ENCODE measurements around the gene MAPT. TPM values are rescaled to one million over a fixed set of nuclear protein-coding genes. Genes with fewer than 3 reads are reported as not detected.
A peak's percentile ranks its signal among the peaks of the same experiment; 100 is the strongest.

MAPT gene
- total RNA-seq, 8 experiments from 2014 or later = 1.7 to 159 (median 84.5) TPM

DNA sequence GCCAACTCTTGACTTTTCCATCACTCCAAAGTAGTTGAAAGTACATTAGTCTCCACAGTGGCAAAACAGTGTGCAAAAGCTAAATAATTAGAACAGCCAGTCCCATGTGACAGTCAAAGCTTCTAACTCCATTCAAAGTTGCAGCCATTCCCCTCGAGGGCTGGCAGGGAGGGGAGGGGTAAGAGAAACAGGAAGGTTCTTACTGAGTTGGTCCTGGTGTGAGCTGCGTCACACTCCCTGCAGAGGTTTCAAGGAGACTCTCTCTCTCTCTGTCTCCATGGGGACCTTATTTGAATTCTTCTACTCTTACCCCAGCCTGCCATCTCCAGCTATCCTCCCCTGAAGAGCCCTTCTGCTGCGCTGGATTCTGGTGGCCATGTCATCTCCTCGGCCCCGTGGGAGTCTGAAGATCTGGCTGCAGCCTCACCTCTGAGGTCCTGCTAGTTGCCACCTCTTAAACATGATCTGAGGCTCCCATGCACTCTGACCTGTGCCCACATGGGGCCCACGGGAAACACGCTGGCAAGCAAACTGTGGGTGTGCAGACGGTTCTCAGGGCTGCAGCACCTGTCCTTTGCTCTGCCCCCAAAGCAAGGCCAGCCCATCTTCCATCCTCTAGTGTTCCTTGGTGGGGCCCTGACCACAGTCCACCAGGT, 81.4 kb downstream of the MAPT start:
- in situ Hi-C loops (cut with MboI; ENCODE audit: low pct_unique_long_range_greater_than_20kb in 2 of 9, low sequenced_read_pairs in 9 of 9, unreplicated experiment in 9 of 9) = no loop called here
- Histone ChIP-seq H3K4me1 (replicated peaks in 1 of 2) (peaks cover 0 to 10% of the 10 kb centered on the region in 2 donors), H3K27ac (no peak overlapping the region), H3K4me3 (no peak overlapping the region)
- WGBS, 10 experiments = 17 to 88% (median 33%) methylated on average over 1 to 5 of the region's 8 CpGs; no CpG with 5 or more reads in 4 of the 10 experiments
- peak in 1 of 8 experiments; percentile 31 for ATAC-seq (replicated peaks in 6 of 8)

DNA sequence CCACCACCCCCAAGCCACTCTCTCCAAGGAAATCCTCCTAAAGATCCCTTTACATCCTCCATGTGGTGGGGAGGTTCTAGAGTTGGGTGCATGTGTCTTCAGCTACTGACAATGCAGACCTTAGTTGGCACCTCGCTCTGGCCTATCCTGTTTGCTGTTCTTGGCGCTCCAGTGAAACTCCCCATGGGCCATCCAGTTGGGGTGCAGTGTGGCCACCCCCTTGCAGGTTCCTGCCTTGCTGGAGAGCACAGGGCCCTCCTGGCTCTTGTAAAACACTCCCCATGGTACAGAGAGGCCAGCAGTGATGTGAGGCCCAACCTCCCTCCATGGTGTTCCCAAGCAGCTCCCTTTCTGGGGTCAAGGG, 82.0 kb downstream of the MAPT start:
- Histone ChIP-seq H3K4me3 (no peak overlapping the region), H3K4me1 (replicated peaks in 1 of 2) (peaks cover 0 to 10% of the 10 kb centered on the region in 2 donors), H3K27ac (no peak overlapping the region)
- ATAC-seq (replicated peaks in 6 of 8) = no peak
- in situ Hi-C loops (cut with MboI; ENCODE audit: low pct_unique_long_range_greater_than_20kb in 2 of 9, low sequenced_read_pairs in 9 of 9, unreplicated experiment in 9 of 9) = no loop called here
- 100% methylated on average over 2 of the region's 2 CpGs; no CpG with 5 or more reads in 9 of the 10 experiments for WGBS, 10 experiments

DNA sequence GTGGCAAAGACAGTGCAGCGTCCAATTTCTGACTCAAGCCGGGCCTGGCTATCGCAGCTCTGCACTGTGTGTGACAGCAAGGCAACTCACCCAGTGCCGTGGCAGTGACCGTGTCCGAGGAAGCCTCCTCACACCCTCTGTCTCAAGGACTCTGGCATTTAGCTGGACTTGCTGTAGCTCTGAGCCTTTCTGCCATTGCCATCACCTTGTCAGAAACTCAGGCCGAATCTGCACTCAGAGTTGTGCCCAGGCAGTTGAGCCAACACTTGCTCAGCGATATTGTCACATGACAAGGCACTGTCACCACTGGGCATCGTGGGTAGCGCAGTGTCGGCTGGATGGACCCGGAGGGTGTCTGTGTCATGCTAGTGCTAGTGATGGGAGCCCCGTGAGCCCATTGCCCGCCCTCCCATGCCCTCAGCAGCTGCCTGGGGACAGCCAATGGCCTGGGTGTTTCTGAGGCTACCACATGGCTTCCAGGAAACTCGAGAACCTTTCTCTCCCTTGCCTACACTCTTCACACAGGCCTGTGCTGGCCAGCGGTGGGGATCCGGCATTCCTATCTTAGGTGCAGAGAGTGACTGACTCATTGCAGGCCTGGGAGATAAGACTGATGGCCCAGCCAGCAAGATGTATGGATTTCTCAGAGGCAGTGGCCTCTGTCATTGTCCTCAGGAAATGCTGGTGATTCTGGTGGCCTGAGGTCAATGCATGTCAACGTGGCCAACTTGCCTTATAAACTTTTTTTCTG, 82.6 kb downstream of the MAPT start:
- no peak overlapping the region for H3K27ac ChIP-seq
- in situ Hi-C loops (cut with MboI; ENCODE audit: low pct_unique_long_range_greater_than_20kb in 2 of 9, low sequenced_read_pairs in 9 of 9, unreplicated experiment in 9 of 9) = no loop called here
- H3K4me3 ChIP-seq = no peak overlapping the region
- peaks cover 0 to 10% of the 10 kb centered on the region in 2 donors for H3K4me1 ChIP-seq (replicated peaks in 1 of 2)
- no peak for ATAC-seq (replicated peaks in 6 of 8)
- WGBS, 10 experiments = 17 to 100% (median 76%) methylated on average over 1 to 9 of the region's 18 CpGs; no CpG with 5 or more reads in 2 of the 10 experiments

DNA sequence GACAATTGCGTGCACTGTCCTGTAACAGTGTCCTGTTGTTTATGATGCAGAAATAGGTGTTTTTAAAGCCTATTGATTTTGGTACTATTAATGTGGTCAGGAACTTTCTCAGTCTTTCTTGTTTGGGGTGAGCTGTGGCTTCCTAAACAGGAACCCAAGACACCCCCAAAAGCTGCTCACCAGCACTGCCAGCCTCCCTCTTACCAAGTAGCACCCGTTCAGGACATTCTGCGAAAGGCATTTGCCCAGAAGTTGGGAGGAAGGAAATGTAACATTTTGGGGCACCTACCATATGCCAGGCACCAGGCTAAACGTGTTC, 83.1 kb downstream of the MAPT start:
- Histone ChIP-seq H3K4me3 (no peak overlapping the region), H3K4me1 (replicated peaks in 1 of 2) (peaks cover 0 to 10% of the 10 kb centered on the region in 2 donors), H3K27ac (no peak overlapping the region)
- no peak for ATAC-seq (replicated peaks in 6 of 8)
- in situ Hi-C loops (cut with MboI; ENCODE audit: low pct_unique_long_range_greater_than_20kb in 2 of 9, low sequenced_read_pairs in 9 of 9, unreplicated experiment in 9 of 9) = no loop called here
- WGBS, 10 experiments = 0 to 100% (median 80%) methylated on average over 1 to 4 of the region's 4 CpGs; no CpG with 5 or more reads in 1 of the 10 experiments

DNA sequence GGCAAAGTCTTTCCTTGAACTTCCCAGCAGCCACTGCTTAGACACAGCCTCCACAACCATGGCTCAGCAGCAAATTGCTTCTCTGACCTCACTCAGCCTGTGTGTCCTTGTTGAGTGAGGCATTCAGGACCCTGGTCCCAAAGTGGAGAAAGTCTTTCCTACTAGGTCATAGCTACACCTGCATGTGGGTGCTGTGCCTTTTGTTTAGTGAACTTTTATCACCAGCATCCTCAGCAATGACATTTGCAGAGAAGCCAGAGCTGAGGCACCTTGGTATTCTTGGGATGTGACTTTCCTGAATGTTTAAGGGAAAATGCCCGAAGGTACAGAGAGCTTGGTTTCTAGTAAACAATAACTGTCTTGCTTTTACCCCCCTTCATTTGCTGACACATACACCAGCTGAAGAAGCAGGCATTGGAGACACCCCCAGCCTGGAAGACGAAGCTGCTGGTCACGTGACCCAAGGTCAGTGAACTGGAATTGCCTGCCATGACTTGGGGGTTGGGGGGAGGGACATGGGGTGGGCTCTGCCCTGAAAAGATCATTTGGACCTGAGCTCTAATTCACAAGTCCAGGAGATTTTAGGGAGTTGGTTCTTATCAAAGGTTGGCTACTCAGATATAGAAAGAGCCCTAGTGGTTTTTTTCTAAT, 83.7 kb downstream of the MAPT start:
- in situ Hi-C loops (cut with MboI; ENCODE audit: low pct_unique_long_range_greater_than_20kb in 2 of 9, low sequenced_read_pairs in 9 of 9, unreplicated experiment in 9 of 9) = no loop called here
- Histone ChIP-seq H3K27ac (no peak overlapping the region), H3K4me1 (replicated peaks in 1 of 2) (peaks cover 0 to 10% of the 10 kb centered on the region in 2 donors), H3K4me3 (no peak overlapping the region)
- 33 to 90% (median 80%) methylated on average over 1 to 2 of the region's 3 CpGs; no CpG with 5 or more reads in 7 of the 10 experiments for WGBS, 10 experiments
- ATAC-seq (replicated peaks in 6 of 8) = no peak

DNA sequence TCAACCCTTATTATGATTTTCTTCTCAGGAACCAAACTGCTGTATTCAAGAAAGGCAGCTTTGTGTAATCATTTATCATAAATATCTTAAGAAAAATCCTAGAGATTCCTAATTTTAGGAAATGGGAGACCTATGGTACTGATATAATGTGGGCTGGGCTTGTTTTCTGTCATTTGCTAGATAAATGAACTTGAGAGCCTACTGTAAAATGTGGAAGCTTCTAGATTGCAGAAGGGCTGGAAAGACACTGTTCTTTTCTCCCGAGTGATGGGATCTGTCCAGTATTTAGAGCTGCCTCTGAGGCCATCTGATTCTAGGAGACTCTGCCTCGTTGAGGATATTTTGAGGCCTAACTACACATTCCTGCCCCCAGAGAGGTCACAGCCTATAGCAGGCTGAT, 84.8 kb downstream of the MAPT start:
- in situ Hi-C loops (cut with MboI; ENCODE audit: low pct_unique_long_range_greater_than_20kb in 2 of 9, low sequenced_read_pairs in 9 of 9, unreplicated experiment in 9 of 9) = no loop called here
- Histone ChIP-seq H3K4me3 (no peak overlapping the region), H3K4me1 (replicated peaks in 1 of 2) (peaks cover 0 to 13% of the 10 kb centered on the region in 2 donors), H3K27ac (no peak overlapping the region)
- no peak for ATAC-seq (replicated peaks in 6 of 8)
- WGBS, 10 experiments = 0 to 83% (median 31%) methylated on average over 1 to 2 of the region's 2 CpGs; no CpG with 5 or more reads in 2 of the 10 experiments

DNA sequence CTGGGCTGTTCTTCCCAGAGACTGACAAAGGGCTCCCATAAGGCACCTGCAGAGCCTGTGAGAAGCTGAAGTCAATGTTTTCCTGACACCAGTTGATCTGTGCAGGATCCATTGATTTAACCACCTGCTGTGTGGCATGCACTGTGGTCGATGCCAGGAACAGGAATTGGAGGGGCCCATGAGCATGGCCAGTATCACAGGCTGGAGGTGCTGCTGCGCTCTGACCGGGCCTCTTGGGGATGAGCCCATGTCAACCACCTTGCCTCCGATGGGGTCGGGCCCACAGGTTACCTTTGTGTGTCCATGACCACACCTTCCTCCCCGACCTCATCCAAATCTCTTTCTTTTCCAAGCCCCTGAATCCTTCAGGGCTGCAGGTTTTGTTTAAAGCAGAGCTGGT, 86.5 kb downstream of the MAPT start:
- Histone ChIP-seq H3K4me1 (replicated peaks in 1 of 2) (peaks cover 0 to 13% of the 10 kb centered on the region in 2 donors), H3K4me3 (no peak overlapping the region), H3K27ac (no peak overlapping the region)
- in situ Hi-C loops (cut with MboI; ENCODE audit: low pct_unique_long_range_greater_than_20kb in 2 of 9, low sequenced_read_pairs in 9 of 9, unreplicated experiment in 9 of 9) = no loop called here
- 29 to 100% (median 79%) methylated on average over 1 to 5 of the region's 6 CpGs; no CpG with 5 or more reads in 4 of the 10 experiments for WGBS, 10 experiments
- no peak for ATAC-seq (replicated peaks in 6 of 8)

DNA sequence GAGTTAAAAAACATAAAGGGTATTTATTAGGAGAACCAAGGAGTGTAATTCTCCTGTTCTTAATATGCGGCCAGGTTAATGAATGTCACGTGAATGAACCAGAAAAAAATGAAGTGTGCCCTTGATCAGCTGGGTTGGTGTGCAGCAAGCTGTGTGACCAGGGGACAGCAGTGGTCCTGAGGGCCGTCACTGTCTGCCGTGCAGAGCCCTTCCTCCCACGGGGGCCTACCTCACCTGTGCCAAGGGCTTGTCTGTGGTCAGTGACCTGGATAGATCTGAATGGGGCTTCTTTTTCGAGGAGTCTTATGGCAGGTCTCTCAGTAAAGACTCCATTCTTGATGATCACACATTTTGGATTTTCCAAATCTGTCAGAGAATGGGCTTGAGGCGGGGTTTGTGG, 87.0 kb downstream of the MAPT start:
- no peak overlapping the region for H3K4me3 ChIP-seq
- peaks cover 0 to 13% of the 10 kb centered on the region in 2 donors for H3K4me1 ChIP-seq (replicated peaks in 1 of 2)
- WGBS, 10 experiments = 39 to 100% (median 79%) methylated on average over 1 to 6 of the region's 7 CpGs; no CpG with 5 or more reads in 1 of the 10 experiments
- ATAC-seq (replicated peaks in 6 of 8) = no peak
- in situ Hi-C loops (cut with MboI; ENCODE audit: low pct_unique_long_range_greater_than_20kb in 2 of 9, low sequenced_read_pairs in 9 of 9, unreplicated experiment in 9 of 9) = no loop called here
- no peak overlapping the region for H3K27ac ChIP-seq

DNA sequence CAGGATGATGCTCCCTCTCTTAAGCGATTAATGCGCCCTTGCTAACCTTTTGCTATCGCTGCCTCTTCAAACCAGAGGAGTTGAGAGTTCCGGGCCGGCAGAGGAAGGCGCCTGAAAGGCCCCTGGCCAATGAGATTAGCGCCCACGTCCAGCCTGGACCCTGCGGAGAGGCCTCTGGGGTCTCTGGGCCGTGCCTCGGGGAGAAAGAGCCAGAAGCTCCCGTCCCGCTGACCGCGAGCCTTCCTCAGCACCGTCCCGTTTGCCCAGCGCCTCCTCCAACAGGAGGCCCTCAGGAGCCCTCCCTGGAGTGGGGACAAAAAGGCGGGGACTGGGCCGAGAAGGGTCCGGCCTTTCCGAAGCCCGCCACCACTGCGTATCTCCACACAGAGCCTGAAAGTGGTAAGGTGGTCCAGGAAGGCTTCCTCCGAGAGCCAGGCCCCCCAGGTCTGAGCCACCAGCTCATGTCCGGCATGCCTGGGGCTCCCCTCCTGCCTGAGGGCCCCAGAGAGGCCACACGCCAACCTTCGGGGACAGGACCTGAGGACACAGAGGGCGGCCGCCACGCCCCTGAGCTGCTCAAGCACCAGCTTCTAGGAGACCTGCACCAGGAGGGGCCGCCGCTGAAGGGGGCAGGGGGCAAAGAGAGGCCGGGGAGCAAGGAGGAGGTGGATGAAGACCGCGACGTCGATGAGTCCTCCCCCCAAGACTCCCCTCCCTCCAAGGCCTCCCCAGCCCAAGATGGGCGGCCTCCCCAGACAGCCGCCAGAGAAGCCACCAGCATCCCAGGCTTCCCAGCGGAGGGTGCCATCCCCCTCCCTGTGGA, 88.6 kb downstream of the MAPT start:
- H3K27ac ChIP-seq = no peak overlapping the region
- peaks cover 0 to 13% of the 10 kb centered on the region in 2 donors for H3K4me1 ChIP-seq (replicated peaks in 1 of 2)
- 84 to 91% (median 88%) methylated on average over 3 to 9 of the region's 41 CpGs; no CpG with 5 or more reads in 6 of the 10 experiments for WGBS, 10 experiments
- in situ Hi-C loops (cut with MboI; ENCODE audit: low pct_unique_long_range_greater_than_20kb in 2 of 9, low sequenced_read_pairs in 9 of 9, unreplicated experiment in 9 of 9) = no loop called here
- H3K4me3 ChIP-seq = no peak overlapping the region
- ATAC-seq (replicated peaks in 6 of 8) = peak in 3 of 8 experiments; percentile 6 to 36 (median 20)

DNA sequence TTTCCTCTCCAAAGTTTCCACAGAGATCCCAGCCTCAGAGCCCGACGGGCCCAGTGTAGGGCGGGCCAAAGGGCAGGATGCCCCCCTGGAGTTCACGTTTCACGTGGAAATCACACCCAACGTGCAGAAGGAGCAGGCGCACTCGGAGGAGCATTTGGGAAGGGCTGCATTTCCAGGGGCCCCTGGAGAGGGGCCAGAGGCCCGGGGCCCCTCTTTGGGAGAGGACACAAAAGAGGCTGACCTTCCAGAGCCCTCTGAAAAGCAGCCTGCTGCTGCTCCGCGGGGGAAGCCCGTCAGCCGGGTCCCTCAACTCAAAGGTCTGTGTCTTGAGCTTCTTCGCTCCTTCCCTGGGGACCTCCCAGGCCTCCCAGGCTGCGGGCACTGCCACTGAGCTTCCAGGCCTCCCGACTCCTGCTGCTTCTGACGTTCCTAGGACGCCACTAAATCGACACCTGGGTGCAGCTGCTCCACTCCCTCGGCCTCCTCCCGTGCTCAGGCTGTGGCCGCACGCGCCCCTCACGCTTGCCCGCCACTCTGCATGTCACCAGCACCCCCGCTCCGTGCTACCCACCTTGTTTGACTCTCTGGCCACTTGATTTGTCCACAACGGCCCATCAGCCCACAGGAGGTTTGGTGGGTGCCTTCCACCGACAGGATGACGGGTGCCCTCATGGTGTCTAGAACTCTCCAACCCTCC, 89.4 kb downstream of the MAPT start:
- Histone ChIP-seq H3K27ac (no peak overlapping the region), H3K4me3 (no peak overlapping the region), H3K4me1 (replicated peaks in 1 of 2) (peaks cover 0 to 13% of the 10 kb centered on the region in 2 donors)
- ATAC-seq (replicated peaks in 6 of 8) = peak in 1 of 8 experiments; percentile 4
- 71 to 88% (median 78%) methylated on average over 6 to 16 of the region's 31 CpGs; no CpG with 5 or more reads in 6 of the 10 experiments for WGBS, 10 experiments
- in situ Hi-C loops (cut with MboI; ENCODE audit: low pct_unique_long_range_greater_than_20kb in 2 of 9, low sequenced_read_pairs in 9 of 9, unreplicated experiment in 9 of 9) = no loop called here

DNA sequence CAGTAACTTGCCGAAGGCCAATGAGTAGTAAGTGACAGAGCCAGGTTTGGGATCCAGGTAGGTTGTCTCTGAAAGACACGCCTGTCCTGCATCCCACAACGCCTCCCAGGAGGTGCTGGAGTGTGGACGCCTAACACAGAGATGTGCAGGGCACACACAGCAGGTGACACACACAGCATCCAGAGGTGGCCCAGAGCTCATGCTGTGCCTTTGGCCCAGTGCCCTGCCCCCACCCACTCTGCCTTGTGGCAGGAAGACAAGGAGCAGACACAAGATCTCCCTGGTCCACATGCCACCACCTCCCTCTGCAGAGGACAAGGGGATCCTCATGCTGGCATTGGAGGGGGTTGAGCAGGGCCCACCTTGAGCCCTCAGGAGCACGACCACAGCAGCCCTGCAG, 90.0 kb downstream of the MAPT start:
- Histone ChIP-seq H3K4me3 (no peak overlapping the region), H3K4me1 (replicated peaks in 1 of 2) (peaks cover 0 to 7% of the 10 kb centered on the region in 2 donors), H3K27ac (no peak overlapping the region)
- in situ Hi-C loops (cut with MboI; ENCODE audit: low pct_unique_long_range_greater_than_20kb in 2 of 9, low sequenced_read_pairs in 9 of 9, unreplicated experiment in 9 of 9) = no loop called here
- ATAC-seq (replicated peaks in 6 of 8) = no peak
- 100% methylated on average over 1 to 4 of the region's 5 CpGs; no CpG with 5 or more reads in 7 of the 10 experiments for WGBS, 10 experiments

DNA sequence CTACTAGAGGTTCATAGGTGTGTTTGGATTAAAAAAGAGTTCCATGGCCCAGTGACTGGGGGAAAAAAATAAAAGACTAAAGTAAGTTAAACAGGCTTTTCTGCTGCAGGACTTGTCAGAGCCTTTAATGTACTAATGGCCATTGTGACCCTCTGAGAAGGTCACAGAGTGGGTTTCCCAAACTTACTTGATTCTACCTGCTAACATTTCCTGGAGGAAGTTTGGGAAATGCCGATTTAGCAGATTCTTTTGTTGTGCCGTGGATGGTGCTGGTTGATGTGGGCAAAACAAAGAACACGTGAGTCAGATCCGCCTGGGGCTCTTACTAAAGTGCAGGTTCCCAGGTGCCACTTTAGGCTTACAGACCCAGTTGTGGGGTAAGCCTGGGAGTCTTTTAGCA, 91.1 kb downstream of the MAPT start:
- in situ Hi-C loops (cut with MboI; ENCODE audit: low pct_unique_long_range_greater_than_20kb in 2 of 9, low sequenced_read_pairs in 9 of 9, unreplicated experiment in 9 of 9) = no loop called here
- Histone ChIP-seq H3K27ac (no peak overlapping the region), H3K4me3 (no peak overlapping the region), H3K4me1 (replicated peaks in 1 of 2) (peaks cover 0 to 3% of the 10 kb centered on the region in 2 donors)
- ATAC-seq (replicated peaks in 6 of 8) = no peak
- WGBS, 10 experiments = 7 to 100% (median 84%) methylated on average over 1 to 4 of the region's 4 CpGs; no CpG with 5 or more reads in 2 of the 10 experiments
